K562 (cell line): ENCODE measurements around the gene ATXN7. TPM values are rescaled to one million over a fixed set of nuclear protein-coding genes. Genes with fewer than 3 reads are reported as not detected.

Experiments used
- ATAC-seq: fragments of 200-7000 bp; cut with Tn5 transposase; 3 replicates; pipeline ENCODE4 v1.9.1; 2020; ENCODE audit warnings: moderate library complexity
- BruUV-seq: library from RNA; stranded (reverse); fragments of 400-500 nt; replicated peaks from 2 replicates; lab custom pipeline; 2021; lab: Mats Ljungman, UMichigan
- CTCF ChIA-PET: fragments of 300-600 bp; formaldehyde crosslinking; extraction: SDS; loops from one replicate; lab custom pipeline; 2021; ENCODE audit warnings: low intra/inter-chr PET ratio; lab: Yijun Ruan, JAX
- POLR2A ChIA-PET: fragments of 300-600, 350-650 bp; sonication (Branson Sonifier 250); formaldehyde crosslinking; extraction: SDS; loops from one replicate; lab custom pipeline; 2021; ENCODE audit warnings: antibody characterized with exemption, inconsistent platforms; lab: Yijun Ruan, JAX
- DNase-seq, 4 experiments: peaks; one replicate each; pipeline versions ENCODE4 v3.0.0 to v3.0.0-alpha.2; 2011 to 2018; ENCODE audit warnings: low spot score in 3 of 4, mixed read lengths in 3 of 4; ENCODE audit errors: extremely low read depth in 1 of 4
- FAIRE-seq: peaks from 2 replicates; lab custom pipeline; 2011; peaks lifted over from hg19 to GRCh38; lab: Jason Lieb, UNC
- H2AFZ ChIP-seq: 2 replicates; pipeline ENCODE4 v1.6.0; 2011; ENCODE audit warnings: low read depth, low read length, control low read depth, inconsistent platforms
- H3K27ac ChIP-seq: fragments of 200-600 bp; 3 replicates; pipeline ENCODE4 v1.8.0; 2011; ENCODE audit warnings: low read depth, mild to moderate bottlenecking, control low read depth, inconsistent platforms, low read length, moderate library complexity, mixed read lengths; ENCODE audit errors: extremely low read depth
- H3K27me3 ChIP-seq, 2 experiments: fragments of 300-600 bp in 1 of 2; 2 replicates in 1 of 2; 3 replicates in 1 of 2; pipeline versions ENCODE4 v1.6.0 to v1.8.0; 2011; ENCODE audit warnings: inconsistent platforms in 2 of 2, low read length in 2 of 2, mild to moderate bottlenecking in 1 of 2, mixed read lengths in 1 of 2, moderate library complexity in 1 of 2; ENCODE audit not compliant: control insufficient read depth in 2 of 2, insufficient read depth in 2 of 2
- H3K36me3 ChIP-seq: fragments of 300-600 bp; 3 replicates; pipeline ENCODE4 v1.8.0; 2011; ENCODE audit warnings: mild to moderate bottlenecking, low read length, inconsistent platforms; ENCODE audit not compliant: control insufficient read depth, insufficient read depth
- H3K4me1 ChIP-seq, 2 experiments: fragments of 200-600 bp in 1 of 2; replicated peaks in 1 of 2; 2 replicates in 1 of 2; 3 replicates in 1 of 2; pipeline versions ENCODE4 v1.5.1 to v1.8.0; 2011; ENCODE audit warnings: inconsistent platforms in 2 of 2, low read length in 2 of 2, mild to moderate bottlenecking in 1 of 2, mixed read lengths in 1 of 2, moderate library complexity in 1 of 2; ENCODE audit not compliant: control insufficient read depth in 2 of 2, insufficient read depth in 2 of 2
- H3K4me2 ChIP-seq: 2 replicates; pipeline ENCODE4 v1.6.1; 2011; ENCODE audit warnings: low read length, control low read depth, inconsistent platforms, mixed read lengths; ENCODE audit not compliant: insufficient read depth
- H3K4me3 ChIP-seq: fragments of 200-600 bp; sonication (generic), shearing (Covaris generic); 2 replicates; pipeline ENCODE4 v1.5.1; 2016; ENCODE audit warnings: control low read depth, inconsistent platforms
- H3K79me2 ChIP-seq: fragments of 200-600 bp; 3 replicates; pipeline ENCODE4 v1.8.0; 2011; ENCODE audit warnings: low read length, inconsistent platforms; ENCODE audit not compliant: control insufficient read depth, insufficient read depth
- H3K9ac ChIP-seq, 2 experiments: 2 replicates each; pipeline versions ENCODE4 v1.6.0 to v1.6.1; 2011; ENCODE audit warnings: low read depth in 2 of 2, low read length in 2 of 2, control low read depth in 1 of 2, inconsistent platforms in 1 of 2, mild to moderate bottlenecking in 1 of 2, mixed read lengths in 1 of 2; ENCODE audit not compliant: insufficient read depth in 1 of 2
- H3K9me1 ChIP-seq: one replicate; pipeline ENCODE4 v1.6.0; 2011; ENCODE audit warnings: inconsistent platforms, mild to moderate bottlenecking, low read length, moderate library complexity; ENCODE audit not compliant: control insufficient read depth, insufficient read depth
- H3K9me3 ChIP-seq: replicated peaks from 2 replicates; pipeline ENCODE4 v1.5.1; 2011; ENCODE audit warnings: low read depth, low read length, inconsistent platforms; ENCODE audit not compliant: control insufficient read depth, insufficient read depth
- H4K20me1 ChIP-seq: replicated peaks from 2 replicates; pipeline ENCODE4 v1.6.1; 2011; ENCODE audit warnings: low read length, inconsistent platforms, mixed read lengths; ENCODE audit not compliant: control insufficient read depth, insufficient read depth
- CREM ChIP-seq: IDR thresholded peaks from 2 replicates; pipeline ENCODE4 v1.6.1; 2014; ENCODE audit warnings: antibody characterized with exemption, low read depth
- ILK ChIP-seq: fragments of 450-650 bp; IDR thresholded peaks from 2 replicates; pipeline ENCODE4 v1.6.1; 2016; ENCODE audit warnings: missing genetic modification characterization, low read depth, mild to moderate bottlenecking, missing compliant biosample characterization, moderate library complexity, borderline replicate concordance
- MXD1 ChIP-seq: fragments of 250-450 bp; sonication (Bioruptor Pico); IDR thresholded peaks from 2 replicates; pipeline ENCODE4 v1.8.0; 2021; ENCODE audit warnings: borderline replicate concordance, mild to moderate bottlenecking, moderate library complexity; ENCODE audit not compliant: poor library complexity, severe bottlenecking
- NFE2L1 ChIP-seq: fragments of 450-650 bp; IDR thresholded peaks from 2 replicates; pipeline ENCODE4 v1.6.1; 2016; ENCODE audit warnings: missing genetic modification characterization, low read depth, mild to moderate bottlenecking, missing compliant biosample characterization, moderate library complexity, borderline replicate concordance
- PHF20 ChIP-seq: fragments of 450-650 bp; IDR thresholded peaks from 2 replicates; pipeline ENCODE4 v1.6.1; 2018; ENCODE audit not compliant: partially characterized antibody
- PPARD ChIP-seq: fragments of 250-450 bp; sonication (Bioruptor Pico); IDR thresholded peaks from 2 replicates; pipeline ENCODE4 v1.8.0; 2022; ENCODE audit warnings: inconsistent platforms, mild to moderate bottlenecking, moderate library complexity
- RAD51 ChIP-seq: fragments of 450-650 bp; IDR thresholded peaks from 2 replicates; pipeline ENCODE4 v1.7.1; 2016; ENCODE audit warnings: low read depth, mild to moderate bottlenecking, borderline replicate concordance
- RUNX1 ChIP-seq: sonication (generic); IDR thresholded peaks from 2 replicates; pipeline ENCODE4 v1.6.1; 2016; ENCODE audit warnings: antibody characterized with exemption, low read depth
- SETDB1 ChIP-seq: IDR thresholded peaks from one replicate; pipeline ENCODE4 v1.6.1; 2012; ENCODE audit warnings: low read length, control low read depth, inconsistent platforms
- SIX5 ChIP-seq, 2 experiments: IDR thresholded peaks; 2 replicates each; pipeline ENCODE4 v1.6.1; 2011; ENCODE audit warnings: low read length in 2 of 2, borderline replicate concordance in 1 of 2, low read depth in 1 of 2, mild to moderate bottlenecking in 1 of 2, moderate library complexity in 1 of 2; ENCODE audit not compliant: insufficient read depth in 1 of 2
- SLC30A9 ChIP-seq: fragments of 250-450 bp; sonication (Bioruptor Pico); IDR thresholded peaks from 2 replicates; pipeline ENCODE4 v1.8.0; 2022; ENCODE audit warnings: mild to moderate bottlenecking, moderate library complexity
- ZBTB9 ChIP-seq: fragments of 450-650 bp; formaldehyde crosslinking; IDR thresholded peaks from 2 replicates; pipeline ENCODE4 v1.4.0; 2020; ENCODE audit warnings: mild to moderate bottlenecking, moderate library complexity
- ZFP30 ChIP-seq: fragments of 250-450 bp; sonication (Bioruptor Pico); IDR thresholded peaks from 2 replicates; pipeline ENCODE4 v1.8.0; 2022; ENCODE audit warnings: moderate library complexity, mild to moderate bottlenecking, inconsistent platforms, borderline replicate concordance
- ZNF134 ChIP-seq: fragments of 250-450 bp; sonication (Bioruptor Pico); conservative IDR thresholded peaks from 2 replicates; pipeline ENCODE4 v1.4.0; 2020
- ZNF197 ChIP-seq: fragments of 200-800 bp; sonication (Bioruptor generic); IDR thresholded peaks from 2 replicates; pipeline ENCODE4 v1.6.1; 2016; ENCODE audit warnings: low read depth, missing genetic modification characterization, missing compliant biosample characterization
- ZNF395 ChIP-seq: fragments of 200-800 bp; sonication (Bioruptor generic); IDR thresholded peaks from 2 replicates; pipeline ENCODE4 v1.6.1; 2017; ENCODE audit warnings: missing genetic modification characterization, missing compliant biosample characterization
- ZNF398 ChIP-seq: fragments of 250-450 bp; sonication (Bioruptor Pico); IDR thresholded peaks from 2 replicates; pipeline ENCODE4 v1.8.0; 2021; ENCODE audit warnings: moderate library complexity, mild to moderate bottlenecking, inconsistent platforms
- ZNF561 ChIP-seq: fragments of 450-650 bp; formaldehyde crosslinking; conservative IDR thresholded peaks from 2 replicates; pipeline ENCODE4 v1.4.0; 2020; ENCODE audit warnings: mild to moderate bottlenecking, moderate library complexity
- ZNF695 ChIP-seq: fragments of 450-650 bp; formaldehyde crosslinking; IDR thresholded peaks from 2 replicates; pipeline ENCODE4 v1.4.0; 2020; ENCODE audit warnings: mild to moderate bottlenecking, moderate library complexity
- WGBS: fragments of 100-300 bp; shearing (Covaris generic); methylation state at CpG from one replicate; pipeline ENCODE4 v1.1.6; 2016; ENCODE audit warnings: low coverage, mixed read lengths; ENCODE audit not compliant: insufficient coverage; ENCODE audit errors: missing lambda C conversion rate; 5-methylcytosine and 5-hydroxymethylcytosine counted together
- in situ Hi-C: fragments of 300-500 bp; cut with MboI; formaldehyde crosslinking; loops from 4 replicates; pipeline ENCODE4 v1.15.0; 2018; ENCODE audit warnings: inconsistent platforms, mixed read lengths
- intact Hi-C: fragments of 100-400 bp; cut with micrococcal nuclease; formaldehyde crosslinking; loops from 2 replicates; pipeline ENCODE4 v1.14.2; 2022
- polyA plus RNA-seq, 8 experiments: library from polyadenylated mRNA; depleted of rRNA in 4 of 8; stranded (reverse) in 5 of 8; unstranded in 3 of 8; fragments of >200 nt; fragmentation: Nextera tagmentation in 2 of 8; fragmentation: Illumina TruSeq in 1 of 8; extraction: Ambion mirVana in 2 of 8; extraction: Trizol in 1 of 8; gene quantifications; 2 replicates each; pipeline versions ENCODE4 v1.2.1 to v1.2.3, GENCODE V29; 2011 to 2014; ENCODE audit warnings: inconsistent platforms in 1 of 8, missing spikeins in 1 of 8
- total RNA-seq, 7 experiments: library from RNA; depleted of rRNA in 6 of 7; stranded (reverse); fragments of >200 nt in 6 of 7; fragmentation: Illumina TruSeq in 2 of 7; extraction: Trizol in 2 of 7; gene quantifications; 2 replicates each; pipeline versions ENCODE4 v1.2.1 to v1.2.3, GENCODE V29; 2011 to 2021; ENCODE audit warnings: low replicate concordance in 1 of 7

The ATXN7 gene
- total and polyA plus RNA-seq, 9 of the 15 experiments (the other 6 are each of a cell fraction or from before 2014, with no cell fraction given) = 0.41 to 9.2 (median 6.7) TPM

- WGBS = 90% methylated on average over 2 of the region's 2 CpGs
- Histone ChIP-seq H3K9me3 (no peaks in the 10 kb centered on the region), H3K4me3 (no peak overlapping the region), H2AFZ (no peak overlapping the region), H3K27me3 (no peaks in the 10 kb centered on the region), H3K9me1 (no peaks in the 10 kb centered on the region), H3K79me2 (peaks cover 57% of the 10 kb centered on the region), H3K27ac (no peak overlapping the region), H3K4me2 (no peak overlapping the region), H4K20me1 (peaks cover 3% of the 10 kb centered on the region; the same call in 1 of the 2 replicates), H3K36me3 (peaks cover 68% of the 10 kb centered on the region), H3K9ac (no peak overlapping the region), H3K4me1 (peaks cover 0 to 13% of the 10 kb centered on the region in 2 experiments; a peak in 4 of 5 replicates)
- in situ Hi-C loops = no loop called here
- ChIA-PET CTCF (no interaction called here), POLR2A (no interaction called here)
- ATAC-seq = no peak
- BruUV-seq = no TSS peak
- no peak for DNase-seq
- FAIRE-seq = no peak
- intact Hi-C loops = loop anchor here (5.0 to 10.0 kb wide), 2 partner anchors 158 to 175 kb away; partner anchors contain the start of genes ATXN7 and THOC7
- TF ChIP-seq SETDB1 (no peak), ZNF197 (CRISPR knock-in tag) (no peak), ILK (no peak), MXD1 (CRISPR knock-in tag) (no peak), NFE2L1 (tag) (no peak), ZFP30 (no peak), RAD51 (no peak), PPARD (CRISPR knock-in tag) (no peak), PHF20 (no peak), SLC30A9 (no peak), ZNF561 (CRISPR knock-in tag) (no peak), ZNF398 (CRISPR knock-in tag) (no peak), CREM (no peak), ZNF134 (CRISPR knock-in tag) (no peak), RUNX1 (no peak), ZNF695 (no peak), ZBTB9 (CRISPR knock-in tag) (no peak), ZNF395 (no peak), SIX5 (IDR thresholded peaks at IDR 0.05; ENCODE audit: borderline replicate concordance in 1 of 2, insufficient read depth in 1 of 2, low read depth in 1 of 2, low read length in 2 of 2) (no peak)
These were observed 156.2 kb downstream of the ATXN7 start for GRCh38 chr3:64019879-64020278.
